ENCODE results near the gene SPECC1. TPM values are rescaled to one million over a fixed set of nuclear protein-coding genes. Genes with fewer than 3 reads are reported as not detected.

Gene SPECC1
- total RNA-seq, 1 experiment from 2014 or later = 46.4 TPM

- H3K79me2 ChIP-seq (ENCODE audit: low read length) = no peaks in the 10 kb centered on the region
- H3K9me3 ChIP-seq (ENCODE audit: low read length) = no peaks in the 10 kb centered on the region
- no peaks in the 10 kb centered on the region for H3K4me1 ChIP-seq (ENCODE audit: insufficient read depth, low read length)
- H3K27me3 ChIP-seq (ENCODE audit: low read length) = no peaks in the 10 kb centered on the region
- intact Hi-C loops (cut with micrococcal nuclease) = no loop called here
- BruUV-seq (replicated peaks) = no TSS peak
- H3K9me2 ChIP-seq (replicated peaks; ENCODE audit: low read length) = no peaks in the 10 kb centered on the region
- no peak overlapping the region for H2AFZ ChIP-seq (ENCODE audit: low read length)
- ChIA-PET CTCF (no interaction called here), POLR2A (ENCODE audit: unreplicated experiment) (no interaction called here)
- H3K27ac ChIP-seq (ENCODE audit: low read length) = no peak overlapping the region
- no peaks in the 10 kb centered on the region for H3F3A ChIP-seq (ENCODE audit: low read length, unreplicated experiment)
- TF ChIP-seq EZH2 (IDR thresholded peaks at IDR 0.05; ENCODE audit: low read length, unreplicated experiment) (no peak), EZH2phosphoT487 (IDR thresholded peaks at IDR 0.05; ENCODE audit: borderline replicate concordance, low read length) (no peak)
- TF ChIP-seq, protein P1, sequence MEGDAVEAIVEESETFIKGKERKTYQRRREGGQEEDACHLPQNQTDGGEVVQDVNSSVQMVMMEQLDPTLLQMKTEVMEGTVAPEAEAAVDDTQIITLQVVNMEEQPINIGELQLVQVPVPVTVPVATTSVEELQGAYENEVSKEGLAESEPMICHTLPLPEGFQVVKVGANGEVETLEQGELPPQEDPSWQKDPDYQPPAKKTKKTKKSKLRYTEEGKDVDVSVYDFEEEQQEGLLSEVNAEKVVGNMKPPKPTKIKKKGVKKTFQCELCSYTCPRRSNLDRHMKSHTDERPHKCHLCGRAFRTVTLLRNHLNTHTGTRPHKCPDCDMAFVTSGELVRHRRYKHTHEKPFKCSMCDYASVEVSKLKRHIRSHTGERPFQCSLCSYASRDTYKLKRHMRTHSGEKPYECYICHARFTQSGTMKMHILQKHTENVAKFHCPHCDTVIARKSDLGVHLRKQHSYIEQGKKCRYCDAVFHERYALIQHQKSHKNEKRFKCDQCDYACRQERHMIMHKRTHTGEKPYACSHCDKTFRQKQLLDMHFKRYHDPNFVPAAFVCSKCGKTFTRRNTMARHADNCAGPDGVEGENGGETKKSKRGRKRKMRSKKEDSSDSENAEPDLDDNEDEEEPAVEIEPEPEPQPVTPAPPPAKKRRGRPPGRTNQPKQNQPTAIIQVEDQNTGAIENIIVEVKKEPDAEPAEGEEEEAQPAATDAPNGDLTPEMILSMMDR (conservative IDR thresholded peaks at IDR 0.05; ENCODE audit: low read depth, low read length) = no peak
- no peak overlapping the region for H3K4me2 ChIP-seq (ENCODE audit: low read length)
- H4K20me1 ChIP-seq (ENCODE audit: low read length) = no peaks in the 10 kb centered on the region
- ATAC-seq (no peak), DNase-seq (no peak)
- H3K9ac ChIP-seq (ENCODE audit: low read length) = no peak overlapping the region
- H3K4me3 ChIP-seq (ENCODE audit: low read length) = no peak overlapping the region
- peaks cover 8% of the 10 kb centered on the region; the same call in 1 of the 2 replicates for H3K36me3 ChIP-seq (ENCODE audit: low read depth, low read length)
Observed at GRCh38 chr17:20254541-20254940, 245.4 kb downstream of the SPECC1 start.

- peaks cover 8% of the 10 kb centered on the region; the same call in 1 of the 2 replicates for H3K36me3 ChIP-seq (ENCODE audit: low read depth, low read length)
Observed at GRCh38 chr17:20256144-20256543, 247.0 kb downstream of the SPECC1 start.

GRCh38 chr17:20257008-20257407 lies 247.8 kb downstream of the SPECC1 start:
- Histone ChIP-seq H3K4me3 (ENCODE audit: low read length) (no peak overlapping the region), H3K4me1 (ENCODE audit: insufficient read depth, low read length) (no peaks in the 10 kb centered on the region), H3K36me3 (ENCODE audit: low read depth, low read length) (peaks cover 8% of the 10 kb centered on the region; the same call in 1 of the 2 replicates), H3K9ac (ENCODE audit: low read length) (no peak overlapping the region), H4K20me1 (ENCODE audit: low read length) (no peaks in the 10 kb centered on the region), H3K9me3 (ENCODE audit: low read length) (no peaks in the 10 kb centered on the region), H3F3A (ENCODE audit: low read length, unreplicated experiment) (no peaks in the 10 kb centered on the region), H3K27me3 (ENCODE audit: low read length) (no peaks in the 10 kb centered on the region), H3K9me2 (replicated peaks; ENCODE audit: low read length) (no peaks in the 10 kb centered on the region), H3K4me2 (ENCODE audit: low read length) (no peak overlapping the region), H3K27ac (ENCODE audit: low read length) (no peak overlapping the region), H3K79me2 (ENCODE audit: low read length) (no peaks in the 10 kb centered on the region), H2AFZ (ENCODE audit: low read length) (no peak overlapping the region)
- TF ChIP-seq, protein P1 (conservative IDR thresholded peaks at IDR 0.05; ENCODE audit: low read depth, low read length) = no peak
- TF ChIP-seq EZH2 (IDR thresholded peaks at IDR 0.05; ENCODE audit: low read length, unreplicated experiment) (no peak), EZH2phosphoT487 (IDR thresholded peaks at IDR 0.05; ENCODE audit: borderline replicate concordance, low read length) (no peak)
- DNase-seq = no peak
- ChIA-PET CTCF (no interaction called here), POLR2A (ENCODE audit: unreplicated experiment) (no interaction called here)
- ATAC-seq = no peak
- intact Hi-C loops (cut with micrococcal nuclease) = no loop called here
- no TSS peak for BruUV-seq (replicated peaks)

More at GRCh38 chr17:20256144-20256543, 247.0 kb downstream of the SPECC1 start:
- Histone ChIP-seq H3K4me3 (ENCODE audit: low read length) (no peak overlapping the region), H3K4me2 (ENCODE audit: low read length) (no peak overlapping the region), H3K9me2 (replicated peaks; ENCODE audit: low read length) (no peaks in the 10 kb centered on the region), H4K20me1 (ENCODE audit: low read length) (no peaks in the 10 kb centered on the region), H3K27me3 (ENCODE audit: low read length) (no peaks in the 10 kb centered on the region), H2AFZ (ENCODE audit: low read length) (no peak overlapping the region), H3K27ac (ENCODE audit: low read length) (no peak overlapping the region), H3K4me1 (ENCODE audit: insufficient read depth, low read length) (no peaks in the 10 kb centered on the region), H3K9me3 (ENCODE audit: low read length) (no peaks in the 10 kb centered on the region), H3F3A (ENCODE audit: low read length, unreplicated experiment) (no peaks in the 10 kb centered on the region), H3K79me2 (ENCODE audit: low read length) (no peaks in the 10 kb centered on the region), H3K9ac (ENCODE audit: low read length) (no peak overlapping the region)
- ATAC-seq (no peak), DNase-seq (no peak)
- intact Hi-C loops (cut with micrococcal nuclease) = no loop called here
- TF ChIP-seq EZH2phosphoT487 (IDR thresholded peaks at IDR 0.05; ENCODE audit: borderline replicate concordance, low read length) = no peak
- TF ChIP-seq, protein P1 (conservative IDR thresholded peaks at IDR 0.05; ENCODE audit: low read depth, low read length) = no peak
- no peak for TF ChIP-seq EZH2 (IDR thresholded peaks at IDR 0.05; ENCODE audit: low read length, unreplicated experiment)
- no TSS peak for BruUV-seq (replicated peaks)
- ChIA-PET POLR2A (ENCODE audit: unreplicated experiment) (no interaction called here), CTCF (no interaction called here)

Data from PC-3 (cell line).